Measurements from ENCODE around the gene ARHGAP24.
"Not testable (repeated sequence)": the region's sequence is repeated elsewhere in the genome, so short reads cannot be mapped to it uniquely, and the experiment has no call there.

ARHGAP24 gene

DNA sequence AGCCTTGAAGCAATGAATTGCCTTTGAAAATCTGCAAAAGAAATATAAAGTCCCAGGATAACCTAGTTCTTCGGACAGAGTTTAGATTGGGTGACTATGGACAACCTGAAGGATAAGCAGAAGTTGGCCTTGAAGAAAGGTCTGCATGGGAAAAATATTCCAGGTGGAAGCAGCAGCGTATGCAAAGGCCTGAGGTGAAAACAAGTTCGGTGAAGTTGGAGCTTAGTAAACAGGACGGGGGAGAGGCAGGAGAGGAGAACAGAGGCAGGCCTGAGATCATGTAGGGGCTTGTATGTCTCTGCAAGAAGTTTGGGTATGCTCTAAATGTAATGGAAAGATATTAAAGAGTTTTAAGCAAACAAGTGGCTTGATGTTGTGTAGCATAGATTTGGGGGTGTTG, 176.0 kb downstream of the ARHGAP24 start:
- DNase-seq (ENCODE audit: low read depth in 2 of 2), result no peak

- DNase-seq (ENCODE audit: low read depth in 2 of 2), result no peak
Measured at GRCh38 chr4:85656759-85657505, 182.0 kb downstream of the ARHGAP24 start.

DNA sequence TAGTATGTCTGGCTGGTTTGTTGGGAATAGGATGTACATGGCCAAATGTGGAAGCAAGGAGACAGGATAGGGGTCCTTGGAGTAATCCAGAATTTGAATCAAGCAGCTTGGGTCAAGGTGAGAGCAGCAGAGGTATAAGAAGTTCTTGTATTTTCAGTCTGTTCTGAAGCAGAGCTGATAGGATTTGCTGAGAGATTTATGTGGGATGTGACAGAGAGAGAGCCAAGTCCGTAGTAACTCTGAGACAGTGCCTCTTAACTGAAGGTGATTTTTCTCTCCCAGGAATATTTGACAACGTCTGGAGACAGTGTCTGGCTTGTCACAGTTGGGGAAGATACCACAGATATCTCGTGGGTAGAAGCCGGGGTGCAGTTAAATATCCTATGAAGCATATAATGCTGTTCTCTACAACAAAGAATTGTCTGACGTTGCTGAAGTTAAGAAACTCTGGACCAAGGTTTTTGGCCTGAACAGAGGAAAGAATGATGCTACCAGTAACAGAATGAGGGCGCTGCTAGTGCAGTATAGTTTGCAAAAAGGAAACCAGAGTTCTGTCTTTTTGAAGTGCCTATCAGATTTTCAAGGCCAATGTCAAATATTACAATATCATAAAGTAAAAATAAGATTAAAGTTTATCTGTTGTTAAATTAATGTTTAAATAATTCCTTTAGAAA, 184.0 kb downstream of the ARHGAP24 start:
- DNase-seq (ENCODE audit: low read depth in 2 of 2), result no peak

DNA sequence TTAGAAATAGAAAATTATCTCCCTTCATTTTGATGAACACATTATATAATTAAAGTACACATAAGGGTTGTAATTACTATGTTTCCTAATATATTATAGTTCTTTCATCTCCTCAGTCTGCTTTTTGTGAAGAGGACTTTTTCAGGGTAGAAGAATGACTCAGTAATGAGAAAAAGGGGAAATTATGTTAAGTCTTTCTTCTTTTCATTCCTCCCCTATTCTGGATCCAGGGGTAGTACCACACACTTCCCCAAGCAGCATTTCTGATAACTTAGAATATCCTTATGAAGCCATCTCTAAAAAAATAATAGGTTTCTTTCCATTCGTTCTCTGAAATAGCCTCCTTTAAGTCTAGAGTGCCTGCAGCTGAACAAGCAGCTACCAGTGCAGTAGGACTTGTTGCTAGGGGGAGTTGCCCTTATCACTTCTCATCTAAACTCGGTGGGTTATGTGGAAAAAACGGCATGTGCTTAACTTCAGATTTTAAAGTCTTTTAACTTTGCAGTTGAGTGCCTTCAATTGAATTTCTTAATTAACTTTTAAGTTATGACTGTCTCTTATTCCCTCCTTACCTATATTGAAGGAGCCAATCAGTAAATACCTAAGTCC, 184.8 kb downstream of the ARHGAP24 start:
- no peak for DNase-seq (ENCODE audit: low read depth in 2 of 2)

- not testable (repeated sequence) for DNase-seq (ENCODE audit: low read depth in 2 of 2)
Measured at GRCh38 chr4:85666625-85667024, 191.7 kb downstream of the ARHGAP24 start.

DNA sequence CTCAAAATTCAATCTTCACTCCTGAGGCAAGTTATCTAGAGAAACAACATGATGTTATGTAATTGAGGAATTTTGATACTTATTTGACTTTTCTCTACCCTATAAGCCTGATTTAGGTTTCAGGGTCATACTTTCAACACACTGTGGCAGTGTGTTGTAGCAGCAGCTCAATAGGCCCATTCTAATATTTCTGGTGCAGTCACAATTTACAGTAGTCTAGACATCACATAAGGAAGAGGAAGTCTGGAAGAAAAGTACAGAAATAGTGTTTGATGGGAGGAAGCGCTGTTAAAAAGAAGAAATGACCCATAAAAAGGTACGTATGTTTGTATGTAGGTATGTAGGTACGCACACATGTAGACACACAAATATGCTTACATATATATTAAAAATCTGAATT, 194.3 kb downstream of the ARHGAP24 start:
- DNase-seq (ENCODE audit: low read depth in 2 of 2), result no peak

GRCh38 chr4:85669992-85670548, 195.1 kb downstream of the ARHGAP24 start:
- no peak for DNase-seq (ENCODE audit: low read depth in 2 of 2)

DNA sequence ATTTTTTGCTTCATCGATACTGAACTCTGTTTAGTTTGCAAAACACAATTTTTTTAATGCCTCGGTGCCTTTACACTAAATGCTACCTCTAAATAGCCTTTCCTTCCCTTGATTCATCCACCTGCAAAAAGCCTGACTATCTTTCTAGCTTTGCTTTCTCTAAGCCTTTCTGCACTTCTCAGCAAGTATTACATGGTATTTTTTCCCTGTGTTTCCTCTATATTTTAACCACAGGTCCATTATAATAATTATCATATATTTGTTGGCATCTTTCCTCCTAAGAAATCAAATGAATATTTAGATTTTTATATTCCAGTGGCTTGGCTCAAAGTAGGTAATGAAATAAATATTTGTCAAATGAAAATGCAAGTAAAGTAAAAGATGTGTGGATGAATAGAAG, 196.2 kb downstream of the ARHGAP24 start:
- no peak for DNase-seq (ENCODE audit: low read depth in 2 of 2)

DNA sequence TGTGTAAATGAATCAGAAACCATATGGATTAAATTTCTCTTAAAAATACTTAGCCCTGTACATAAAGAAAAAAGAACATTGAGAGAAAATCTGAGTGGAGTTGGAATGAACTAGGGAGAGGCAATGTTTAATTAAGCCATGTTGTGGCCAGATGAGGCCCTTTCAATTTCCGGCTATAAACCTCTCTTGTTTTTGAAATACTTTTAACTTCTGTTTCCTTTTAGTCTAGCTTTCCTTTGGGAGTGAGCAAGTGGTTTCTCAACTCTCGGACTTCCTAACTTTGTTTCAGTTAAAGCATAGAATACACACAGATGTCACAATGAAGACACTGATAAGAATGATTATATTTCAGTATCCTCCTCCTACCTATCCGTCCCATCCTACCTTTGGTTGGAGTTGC, 197.2 kb downstream of the ARHGAP24 start:
- no peak for DNase-seq (ENCODE audit: low read depth in 2 of 2)

GRCh38 chr4:85672959-85673358, 198.0 kb downstream of the ARHGAP24 start:
- DNase-seq (ENCODE audit: low read depth in 2 of 2), result no peak

- DNase-seq (ENCODE audit: low read depth in 2 of 2), result no peak
Measured at GRCh38 chr4:85673540-85673939, 198.6 kb downstream of the ARHGAP24 start.

GRCh38 chr4:85675076-85676049, 200.4 kb downstream of the ARHGAP24 start:
- no peak for DNase-seq (ENCODE audit: low read depth in 2 of 2)

DNA sequence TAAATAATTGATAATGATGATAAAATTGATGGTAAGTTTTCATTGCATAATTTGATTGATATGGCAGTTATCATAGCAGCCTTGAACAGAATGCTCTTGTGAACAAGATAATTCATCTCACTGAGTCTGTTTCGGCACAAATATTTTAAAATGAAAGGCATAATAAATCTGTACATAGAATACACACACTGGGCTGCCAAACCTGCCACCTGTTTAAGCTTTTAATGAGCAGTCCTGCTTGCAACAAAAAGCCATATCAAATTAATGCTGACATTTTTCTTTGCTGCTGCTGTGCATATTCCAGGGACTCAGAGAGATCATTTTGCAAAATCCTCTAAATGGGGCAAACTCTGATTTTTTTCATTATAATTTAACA, 201.1 kb downstream of the ARHGAP24 start:
- DNase-seq (ENCODE audit: low read depth in 2 of 2), result no peak

- DNase-seq (ENCODE audit: low read depth in 2 of 2), result no peak
Measured at GRCh38 chr4:85676850-85677590, 202.1 kb downstream of the ARHGAP24 start.

GRCh38 chr4:85681221-85681657, 206.3 kb downstream of the ARHGAP24 start:
- no peak for DNase-seq (ENCODE audit: low read depth in 2 of 2)

- DNase-seq (ENCODE audit: low read depth in 2 of 2), result no peak
Measured at GRCh38 chr4:85681921-85682320, 207.0 kb downstream of the ARHGAP24 start.

GRCh38 chr4:85682391-85682790, 207.4 kb downstream of the ARHGAP24 start:
- DNase-seq (ENCODE audit: low read depth in 2 of 2), result no peak

GRCh38 chr4:85684676-85685075, 209.7 kb downstream of the ARHGAP24 start:
- no peak for DNase-seq (ENCODE audit: low read depth in 2 of 2)

GRCh38 chr4:85686398-85686797, 211.4 kb downstream of the ARHGAP24 start:
- DNase-seq (ENCODE audit: low read depth in 2 of 2), result no peak

GRCh38 chr4:85688055-85688740, 213.2 kb downstream of the ARHGAP24 start:
- no peak for DNase-seq (ENCODE audit: low read depth in 2 of 2)
